Astrocyte (in vitro differentiated cells and primary cell): Measurements from ENCODE around the gene ZBTB7C. TPM values are rescaled to one million over a fixed set of nuclear protein-coding genes. Genes with fewer than 3 reads are reported as not detected.

ENCODE experiments used
- DNase-seq: peaks from one replicate; pipeline ENCODE4 v3.0.0-alpha.2; 2010; ENCODE audit warnings: low read depth
- FAIRE-seq: peaks from 2 replicates; lab custom pipeline; 2011; peaks lifted over from hg19 to GRCh38; lab: Jason Lieb, UNC
- H2AFZ ChIP-seq: 2 replicates; pipeline ENCODE4 v1.6.0; 2012; ENCODE audit warnings: low read depth, low read length, inconsistent platforms
- H3K27ac ChIP-seq: 2 replicates; pipeline ENCODE4 v1.5.1; 2011; ENCODE audit warnings: low read depth, low read length, inconsistent platforms
- H3K27me3 ChIP-seq: 2 replicates; pipeline ENCODE4 v1.6.0; 2011; ENCODE audit warnings: low read length, inconsistent platforms; ENCODE audit not compliant: insufficient read depth
- H3K36me3 ChIP-seq: 2 replicates; pipeline ENCODE4 v1.5.1; 2011; ENCODE audit warnings: low read length, inconsistent platforms; ENCODE audit not compliant: insufficient read depth
- H3K4me1 ChIP-seq: 2 replicates; pipeline ENCODE4 v1.5.1; 2011; ENCODE audit warnings: low read length, inconsistent platforms; ENCODE audit not compliant: insufficient read depth
- H3K4me2 ChIP-seq: 2 replicates; pipeline ENCODE4 v1.6.0; 2012; ENCODE audit warnings: low read length, inconsistent platforms
- H3K4me3 ChIP-seq: 2 replicates; pipeline ENCODE4 v1.5.1; 2011; ENCODE audit warnings: low read depth, mild to moderate bottlenecking, low read length, inconsistent platforms; ENCODE audit not compliant: insufficient read depth
- H3K79me2 ChIP-seq: 2 replicates; pipeline ENCODE4 v1.6.0; 2012; ENCODE audit warnings: mild to moderate bottlenecking, low read length, inconsistent platforms; ENCODE audit not compliant: insufficient read depth
- H3K9ac ChIP-seq: 2 replicates; pipeline ENCODE4 v1.6.0; 2012; ENCODE audit warnings: mild to moderate bottlenecking, low read length, inconsistent platforms
- H3K9me3 ChIP-seq: 2 replicates; pipeline ENCODE4 v1.5.1; 2012; ENCODE audit warnings: low read depth, mild to moderate bottlenecking, low read length, inconsistent platforms; ENCODE audit not compliant: insufficient read depth
- H4K20me1 ChIP-seq: 2 replicates; pipeline ENCODE4 v1.6.0; 2012; ENCODE audit warnings: low read length, inconsistent platforms; ENCODE audit not compliant: insufficient read depth
- H3K27ac Mint-ChIP-seq: one replicate; pipeline ENCODE4 v1.8.0; 2021; ENCODE audit warnings: mild to moderate bottlenecking, mixed read lengths; ENCODE audit not compliant: unreplicated experiment
- H3K27me3 Mint-ChIP-seq: one replicate; pipeline ENCODE4 v1.8.0; 2021; ENCODE audit warnings: low read depth, mixed read lengths; ENCODE audit not compliant: unreplicated experiment
- H3K36me3 Mint-ChIP-seq: one replicate; pipeline ENCODE4 v1.8.0; 2021; ENCODE audit warnings: low read depth, mixed read lengths; ENCODE audit not compliant: unreplicated experiment
- H3K4me1 Mint-ChIP-seq: one replicate; pipeline ENCODE4 v1.8.0; 2021; ENCODE audit warnings: low read depth, mixed read lengths; ENCODE audit not compliant: unreplicated experiment
- H3K4me3 Mint-ChIP-seq: one replicate; pipeline ENCODE4 v1.8.0; 2021; ENCODE audit warnings: mild to moderate bottlenecking, moderate library complexity, mixed read lengths; ENCODE audit not compliant: unreplicated experiment
- H3K9me3 Mint-ChIP-seq: one replicate; pipeline ENCODE4 v1.8.0; 2021; ENCODE audit warnings: mild to moderate bottlenecking, mixed read lengths; ENCODE audit not compliant: unreplicated experiment
- CTCF ChIP-seq: IDR thresholded peaks from 2 replicates; pipeline ENCODE4 v1.5.1; 2011; ENCODE audit warnings: low read depth, mild to moderate bottlenecking, inconsistent platforms, low read length, moderate library complexity; ENCODE audit not compliant: insufficient read depth
- EZH2 ChIP-seq: IDR thresholded peaks from 2 replicates; pipeline ENCODE4 v1.6.1; 2012; ENCODE audit warnings: mild to moderate bottlenecking, low read length, inconsistent platforms; ENCODE audit not compliant: insufficient read depth
- total RNA-seq: library from RNA; stranded (reverse); gene quantifications from 2 replicates; pipeline ENCODE4 v1.2.1, GENCODE V29; 2021

ZBTB7C gene
- total RNA-seq, 1 donor from 2014 or later: 1.0 TPM

- no peak overlapping the region for H3K9ac ChIP-seq
- H3K27ac ChIP-seq: no peak overlapping the region
- H3K79me2 ChIP-seq: no peaks in the 10 kb centered on the region
- Mint-ChIP-seq H3K36me3 (peaks cover 1% of the 10 kb centered on the region), H3K27ac (no peak overlapping the region), H3K4me3 (no peak overlapping the region), H3K27me3 (peaks cover 7% of the 10 kb centered on the region), H3K4me1 (peaks cover 14% of the 10 kb centered on the region), H3K9me3 (no peaks in the 10 kb centered on the region)
- H3K9me3 ChIP-seq: no peaks in the 10 kb centered on the region
- H3K4me3 ChIP-seq: no peak overlapping the region
- no peaks in the 10 kb centered on the region for H4K20me1 ChIP-seq
- no peak for FAIRE-seq
- no peak for DNase-seq
- no peaks in the 10 kb centered on the region for H3K27me3 ChIP-seq
- TF ChIP-seq CTCF (no peak), EZH2 (no peak)
- no peak overlapping the region for H2AFZ ChIP-seq
- H3K4me2 ChIP-seq: no peak overlapping the region
- no peaks in the 10 kb centered on the region for H3K36me3 ChIP-seq
- H3K4me1 ChIP-seq: no peaks in the 10 kb centered on the region
These were observed 112.6 kb downstream of the ZBTB7C start for GRCh38 chr18:48296581-48296980.

- no peak overlapping the region for H3K27ac ChIP-seq
- Mint-ChIP-seq H3K4me1 (peaks cover 14% of the 10 kb centered on the region), H3K27ac (no peak overlapping the region), H3K36me3 (peaks cover 1% of the 10 kb centered on the region), H3K27me3 (peaks cover 7% of the 10 kb centered on the region), H3K4me3 (no peak overlapping the region), H3K9me3 (no peaks in the 10 kb centered on the region)
- no peak overlapping the region for H3K4me3 ChIP-seq
- no peaks in the 10 kb centered on the region for H3K4me1 ChIP-seq
- no peaks in the 10 kb centered on the region for H4K20me1 ChIP-seq
- DNase-seq (no peak), FAIRE-seq (no peak)
- no peak overlapping the region for H2AFZ ChIP-seq
- TF ChIP-seq EZH2 (no peak), CTCF (peak; percentile 8)
- H3K36me3 ChIP-seq: no peaks in the 10 kb centered on the region
- no peaks in the 10 kb centered on the region for H3K9me3 ChIP-seq
- no peaks in the 10 kb centered on the region for H3K27me3 ChIP-seq
- no peak overlapping the region for H3K4me2 ChIP-seq
- no peaks in the 10 kb centered on the region for H3K79me2 ChIP-seq
- no peak overlapping the region for H3K9ac ChIP-seq
These were observed 113.4 kb downstream of the ZBTB7C start for GRCh38 chr18:48295586-48296311.

GRCh38 chr18:48294899-48295585 is 114.1 kb downstream of the ZBTB7C start:
- no peak overlapping the region for H3K4me2 ChIP-seq
- H3K4me3 ChIP-seq: no peak overlapping the region
- no peaks in the 10 kb centered on the region for H4K20me1 ChIP-seq
- H3K79me2 ChIP-seq: no peaks in the 10 kb centered on the region
- no peaks in the 10 kb centered on the region for H3K9me3 ChIP-seq
- Mint-ChIP-seq H3K36me3 (peaks cover 1% of the 10 kb centered on the region), H3K27ac (no peak overlapping the region), H3K9me3 (no peaks in the 10 kb centered on the region), H3K4me1 (peaks cover 9% of the 10 kb centered on the region), H3K4me3 (no peak overlapping the region), H3K27me3 (peaks cover 8% of the 10 kb centered on the region)
- no peaks in the 10 kb centered on the region for H3K4me1 ChIP-seq
- no peak for DNase-seq
- H3K27ac ChIP-seq: no peak overlapping the region
- no peaks in the 10 kb centered on the region for H3K27me3 ChIP-seq
- H2AFZ ChIP-seq: no peak overlapping the region
- TF ChIP-seq CTCF (no peak), EZH2 (no peak)
- FAIRE-seq: no peak
- H3K9ac ChIP-seq: no peak overlapping the region
- H3K36me3 ChIP-seq: no peaks in the 10 kb centered on the region
